ENCODE data around the gene AFP. TPM values are rescaled to one million over a fixed set of nuclear protein-coding genes. Genes with fewer than 3 reads are reported as not detected.

The AFP gene
- total and polyA plus RNA-seq, 7 donors, result not detected

DNA sequence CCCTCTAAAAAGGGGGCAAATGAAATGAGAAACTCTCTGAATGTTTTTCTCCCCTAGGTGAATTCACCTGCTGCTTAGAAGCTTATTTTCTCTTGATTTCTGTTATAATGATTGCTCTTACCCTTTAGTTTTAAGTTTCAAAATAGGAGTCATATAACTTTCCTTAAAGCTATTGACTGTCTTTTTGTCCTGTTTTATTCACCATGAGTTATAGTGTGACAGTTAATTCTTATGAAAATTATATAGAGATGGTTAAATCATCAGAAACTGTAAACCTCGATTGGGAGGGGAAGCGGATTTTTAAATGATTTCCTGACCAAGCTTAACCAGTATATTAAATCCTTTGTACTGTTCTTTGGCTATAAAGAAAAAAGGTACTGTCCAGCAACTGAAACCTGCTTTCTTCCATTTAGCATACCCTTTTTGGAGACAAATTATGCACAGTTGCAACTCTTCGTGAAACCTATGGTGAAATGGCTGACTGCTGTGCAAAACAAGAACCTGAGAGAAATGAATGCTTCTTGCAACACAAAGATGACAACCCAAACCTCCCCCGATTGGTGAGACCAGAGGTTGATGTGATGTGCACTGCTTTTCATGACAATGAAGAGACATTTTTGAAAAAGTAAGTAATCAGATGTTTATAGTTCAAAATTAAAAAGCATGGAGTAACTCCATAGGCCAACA lies 27.7 kb upstream of the AFP start:
- no peak for DNase-seq
- Histone ChIP-seq H3K9me3 (no peaks in the 10 kb centered on the region), H3K36me3 (ENCODE audit: insufficient read depth in 1 of 2, low read depth in 1 of 2) (no peaks in the 10 kb centered on the region), H3K27me3 (ENCODE audit: insufficient read depth in 3 of 3, low read length in 2 of 3) (no peaks in the 10 kb centered on the region), H3K4me1 (no peaks in the 10 kb centered on the region), H3K27ac (no peak overlapping the region), H3K4me3 (no peak overlapping the region)
- TF ChIP-seq, protein P1, sequence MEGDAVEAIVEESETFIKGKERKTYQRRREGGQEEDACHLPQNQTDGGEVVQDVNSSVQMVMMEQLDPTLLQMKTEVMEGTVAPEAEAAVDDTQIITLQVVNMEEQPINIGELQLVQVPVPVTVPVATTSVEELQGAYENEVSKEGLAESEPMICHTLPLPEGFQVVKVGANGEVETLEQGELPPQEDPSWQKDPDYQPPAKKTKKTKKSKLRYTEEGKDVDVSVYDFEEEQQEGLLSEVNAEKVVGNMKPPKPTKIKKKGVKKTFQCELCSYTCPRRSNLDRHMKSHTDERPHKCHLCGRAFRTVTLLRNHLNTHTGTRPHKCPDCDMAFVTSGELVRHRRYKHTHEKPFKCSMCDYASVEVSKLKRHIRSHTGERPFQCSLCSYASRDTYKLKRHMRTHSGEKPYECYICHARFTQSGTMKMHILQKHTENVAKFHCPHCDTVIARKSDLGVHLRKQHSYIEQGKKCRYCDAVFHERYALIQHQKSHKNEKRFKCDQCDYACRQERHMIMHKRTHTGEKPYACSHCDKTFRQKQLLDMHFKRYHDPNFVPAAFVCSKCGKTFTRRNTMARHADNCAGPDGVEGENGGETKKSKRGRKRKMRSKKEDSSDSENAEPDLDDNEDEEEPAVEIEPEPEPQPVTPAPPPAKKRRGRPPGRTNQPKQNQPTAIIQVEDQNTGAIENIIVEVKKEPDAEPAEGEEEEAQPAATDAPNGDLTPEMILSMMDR (IDR thresholded peaks at IDR 0.05), result no peak
- no peak for ATAC-seq
- WGBS, 3 donors, result 67 to 71% (median 70%) methylated on average over 4 of the region's 4 CpGs
- intact Hi-C loops (cut with DNase I), result no loop called here

DNA sequence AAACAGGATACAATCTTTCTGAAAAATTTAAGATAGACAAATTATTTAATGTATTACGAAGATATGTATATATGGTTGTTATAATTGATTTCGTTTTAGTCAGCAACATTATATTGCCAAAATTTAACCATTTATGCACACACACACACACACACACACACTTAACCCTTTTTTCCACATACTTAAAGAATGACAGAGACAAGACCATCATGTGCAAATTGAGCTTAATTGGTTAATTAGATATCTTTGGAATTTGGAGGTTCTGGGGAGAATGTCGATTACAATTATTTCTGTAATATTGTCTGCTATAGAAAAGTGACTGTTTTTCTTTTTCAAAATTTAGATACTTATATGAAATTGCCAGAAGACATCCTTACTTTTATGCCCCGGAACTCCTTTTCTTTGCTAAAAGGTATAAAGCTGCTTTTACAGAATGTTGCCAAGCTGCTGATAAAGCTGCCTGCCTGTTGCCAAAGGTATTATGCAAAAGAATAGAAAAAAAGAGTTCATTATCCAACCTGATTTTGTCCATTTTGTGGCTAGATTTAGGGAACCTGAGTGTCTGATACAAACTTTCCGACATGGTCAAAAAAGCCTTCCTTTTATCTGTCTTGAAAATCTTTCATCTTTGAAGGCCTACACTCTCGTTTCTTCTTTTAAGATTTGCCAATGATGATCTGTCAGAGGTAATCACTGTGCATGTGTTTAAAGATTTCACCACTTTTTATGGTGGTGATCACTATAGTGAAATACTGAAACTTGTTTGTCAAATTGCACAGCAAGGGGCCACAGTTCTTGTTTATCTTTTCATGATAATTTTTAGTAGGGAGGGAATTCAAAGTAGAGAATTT lies 26.8 kb upstream of the AFP start:
- H3K36me3 ChIP-seq (ENCODE audit: insufficient read depth in 1 of 2, low read depth in 1 of 2), result no peaks in the 10 kb centered on the region
- no peak for ATAC-seq
- no peak overlapping the region for H3K4me3 ChIP-seq
- no peaks in the 10 kb centered on the region for H3K27me3 ChIP-seq (ENCODE audit: insufficient read depth in 3 of 3, low read length in 2 of 3)
- DNase-seq, result no peak
- intact Hi-C loops (cut with DNase I), result no loop called here
- H3K4me1 ChIP-seq, result no peaks in the 10 kb centered on the region
- no peak overlapping the region for H3K27ac ChIP-seq
- no peaks in the 10 kb centered on the region for H3K9me3 ChIP-seq
- 82 to 83% (median 82%) methylated on average over 6 of the region's 6 CpGs for WGBS, 3 donors
- TF ChIP-seq, protein P1 (IDR thresholded peaks at IDR 0.05), result no peak

DNA sequence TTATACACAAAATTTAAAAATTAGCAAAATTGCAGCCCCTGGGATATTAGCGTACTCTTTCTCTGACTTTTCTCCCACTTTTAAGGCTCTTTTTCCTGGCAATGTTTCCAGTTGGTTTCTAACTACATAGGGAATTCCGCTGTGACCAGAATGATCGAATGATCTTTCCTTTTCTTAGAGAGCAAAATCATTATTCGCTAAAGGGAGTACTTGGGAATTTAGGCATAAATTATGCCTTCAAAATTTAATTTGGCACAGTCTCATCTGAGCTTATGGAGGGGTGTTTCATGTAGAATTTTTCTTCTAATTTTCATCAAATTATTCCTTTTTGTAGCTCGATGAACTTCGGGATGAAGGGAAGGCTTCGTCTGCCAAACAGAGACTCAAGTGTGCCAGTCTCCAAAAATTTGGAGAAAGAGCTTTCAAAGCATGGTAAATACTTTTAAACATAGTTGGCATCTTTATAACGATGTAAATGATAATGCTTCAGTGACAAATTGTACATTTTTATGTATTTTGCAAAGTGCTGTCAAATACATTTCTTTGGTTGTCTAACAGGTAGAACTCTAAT lies 26.0 kb upstream of the AFP start:
- Histone ChIP-seq H3K36me3 (ENCODE audit: insufficient read depth in 1 of 2, low read depth in 1 of 2) (no peaks in the 10 kb centered on the region), H3K9me3 (no peaks in the 10 kb centered on the region), H3K4me1 (no peaks in the 10 kb centered on the region), H3K27me3 (ENCODE audit: insufficient read depth in 3 of 3, low read length in 2 of 3) (no peaks in the 10 kb centered on the region), H3K4me3 (no peak overlapping the region), H3K27ac (no peak overlapping the region)
- 82 to 88% (median 84%) methylated on average over 8 of the region's 8 CpGs for WGBS, 3 donors
- intact Hi-C loops (cut with DNase I), result loop anchor here in 1 of 2 donors (10.0 kb wide), 1 partner anchor 1655 kb away; no protein-coding TSS in a partner anchor
- no peak for ATAC-seq
- no peak for DNase-seq
- TF ChIP-seq, protein P1 (IDR thresholded peaks at IDR 0.05), result no peak

DNA sequence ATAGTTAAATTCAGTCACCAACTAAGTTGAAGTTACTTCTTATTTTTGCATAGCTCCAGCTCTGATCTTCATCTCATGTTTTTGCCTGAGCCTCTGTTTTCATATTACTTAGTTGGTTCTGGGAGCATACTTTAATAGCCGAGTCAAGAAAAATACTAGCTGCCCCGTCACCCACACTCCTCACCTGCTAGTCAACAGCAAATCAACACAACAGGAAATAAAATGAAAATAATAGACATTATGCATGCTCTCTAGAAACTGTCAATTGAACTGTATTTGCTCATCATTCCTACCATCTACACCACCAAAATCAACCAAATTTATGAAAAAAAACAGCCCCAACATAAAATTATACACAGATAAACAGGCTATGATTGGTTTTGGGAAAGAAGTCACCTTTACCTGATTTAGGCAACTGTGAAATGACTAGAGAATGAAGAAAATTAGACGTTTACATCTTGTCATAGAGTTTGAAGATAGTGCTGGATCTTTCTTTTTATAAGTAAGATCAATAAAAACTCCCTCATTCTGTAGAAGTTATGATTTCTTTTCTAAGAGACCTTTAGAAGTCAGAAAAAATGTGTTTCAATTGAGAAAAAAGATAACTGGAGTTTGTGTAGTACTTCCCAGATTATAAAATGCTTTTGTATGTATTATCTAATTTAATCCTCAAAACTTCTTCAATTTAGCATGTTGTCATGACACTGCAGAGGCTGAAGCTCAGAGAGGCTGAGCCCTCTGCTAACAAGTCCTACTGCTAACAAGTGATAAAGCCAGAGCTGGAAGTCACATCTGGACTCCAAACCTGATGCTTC lies 24.9 kb upstream of the AFP start:
- DNase-seq (no peak), ATAC-seq (no peak)
- intact Hi-C loops (cut with DNase I), result loop anchor here in 1 of 2 donors (10.0 kb wide), 1 partner anchor 1656 kb away; no protein-coding TSS in a partner anchor
- 68 to 78% (median 73%) methylated on average over 3 of the region's 3 CpGs for WGBS, 3 donors
- Histone ChIP-seq H3K9me3 (no peaks in the 10 kb centered on the region), H3K27me3 (ENCODE audit: insufficient read depth in 3 of 3, low read length in 2 of 3) (no peaks in the 10 kb centered on the region), H3K4me3 (no peak overlapping the region), H3K4me1 (no peaks in the 10 kb centered on the region), H3K36me3 (ENCODE audit: insufficient read depth in 1 of 2, low read depth in 1 of 2) (no peaks in the 10 kb centered on the region), H3K27ac (no peak overlapping the region)
- TF ChIP-seq, protein P1 (IDR thresholded peaks at IDR 0.05), result no peak
